HepG2 (cell line): ENCODE results near the gene SOBP. TPM values are rescaled to one million over a fixed set of nuclear protein-coding genes. Genes with fewer than 3 reads are reported as not detected.

Experiments
- ATAC-seq: fragments of 200-7000 bp; cut with Tn5 transposase; 3 replicates; pipeline ENCODE4 v1.9.1; 2020; ENCODE audit warnings: mild to moderate bottlenecking, moderate library complexity
- BruUV-seq: library from RNA; stranded (reverse); fragments of 400-500 nt; replicated peaks from 2 replicates; lab custom pipeline; 2021; lab: Mats Ljungman, UMichigan
- CTCF ChIA-PET: fragments of 300-600 bp; formaldehyde crosslinking; extraction: SDS; loops from one replicate; lab custom pipeline; 2021; ENCODE audit warnings: low total read pairs, inconsistent platforms, low intra/inter-chr PET ratio; lab: Yijun Ruan, JAX
- POLR2A ChIA-PET: fragments of 350-600 bp; sonication (Branson Sonifier 250); formaldehyde crosslinking; loops from one replicate; lab custom pipeline; 2020; ENCODE audit warnings: antibody characterized with exemption, inconsistent platforms; lab: Yijun Ruan, JAX
- DNase-seq: peaks from one replicate; pipeline ENCODE4 v3.0.0-alpha.2; 2015; ENCODE audit warnings: low spot score
- FAIRE-seq: peaks from 3 replicates; lab custom pipeline; 2011; peaks lifted over from hg19 to GRCh38; lab: Jason Lieb, UNC
- H2AFZ ChIP-seq: one replicate; pipeline ENCODE4 v1.6.1; 2011; ENCODE audit warnings: low read length, inconsistent platforms
- H3K27ac ChIP-seq: fragments of 300-600 bp; 3 replicates; pipeline ENCODE4 v1.8.0; 2011; ENCODE audit warnings: mixed run types, mild to moderate bottlenecking, mixed read lengths, low read length, inconsistent platforms; ENCODE audit not compliant: insufficient read depth; ENCODE audit errors: extremely low read length
- H3K27me3 ChIP-seq, 2 experiments: fragments of 200-600 bp in 1 of 2; 2 replicates in 1 of 2; 3 replicates in 1 of 2; pipeline versions ENCODE4 v1.6.0 to v1.8.0; 2011; ENCODE audit warnings: low read length in 2 of 2, mild to moderate bottlenecking in 2 of 2, moderate library complexity in 2 of 2, inconsistent platforms in 1 of 2; ENCODE audit not compliant: insufficient read depth in 2 of 2, control insufficient read depth in 1 of 2
- H3K36me3 ChIP-seq, 2 experiments: fragments of 200-600 bp in 1 of 2; replicated peaks in 1 of 2; 2 replicates in 1 of 2; 3 replicates in 1 of 2; pipeline versions ENCODE4 v1.5.1 to v1.8.0; 2011; ENCODE audit warnings: low read length in 2 of 2, inconsistent platforms in 1 of 2; ENCODE audit not compliant: insufficient read depth in 2 of 2, control insufficient read depth in 1 of 2
- H3K4me1 ChIP-seq: 2 replicates; pipeline ENCODE4 v1.5.1; 2012; ENCODE audit warnings: low read length, inconsistent platforms; ENCODE audit not compliant: insufficient read depth
- H3K4me2 ChIP-seq: 2 replicates; pipeline ENCODE4 v1.6.0; 2011; ENCODE audit warnings: low read depth, low read length, inconsistent platforms
- H3K4me3 ChIP-seq, 3 experiments: fragments of 200-600 bp in 1 of 3; sonication (generic), shearing (Covaris generic) in 1 of 3; replicated peaks in 1 of 3; 2 replicates each; pipeline ENCODE4 v1.5.1; 2011 to 2016; ENCODE audit warnings: low read length in 3 of 3, inconsistent platforms in 2 of 3, low read depth in 2 of 3, mild to moderate bottlenecking in 2 of 3, control low read depth in 1 of 3, mixed read lengths in 1 of 3; ENCODE audit not compliant: insufficient read depth in 1 of 3
- H3K79me2 ChIP-seq: one replicate; pipeline ENCODE4 v1.6.1; 2011; ENCODE audit warnings: low read length, inconsistent platforms; ENCODE audit not compliant: insufficient read depth
- H3K9ac ChIP-seq: 2 replicates; pipeline ENCODE4 v1.6.0; 2011; ENCODE audit warnings: mild to moderate bottlenecking, low read depth, low read length, inconsistent platforms; ENCODE audit not compliant: insufficient read depth
- H3K9me3 ChIP-seq: 2 replicates; pipeline ENCODE4 v1.5.1; 2012; ENCODE audit warnings: mild to moderate bottlenecking, low read length
- H4K20me1 ChIP-seq: 2 replicates; pipeline ENCODE4 v1.6.0; 2011; ENCODE audit warnings: inconsistent platforms, mild to moderate bottlenecking, low read length, moderate library complexity; ENCODE audit not compliant: insufficient read depth
- ATF7-NPFF ChIP-seq: sonication (generic); formaldehyde crosslinking; IDR thresholded peaks from 2 replicates; pipeline ENCODE4 v1.8.1; 2023; ENCODE audit warnings: mild to moderate bottlenecking, low read depth, missing genetic modification reagents, moderate library complexity
- DNMT3B ChIP-seq: conservative IDR thresholded peaks from 2 replicates; pipeline ENCODE4 v1.6.1; 2016; ENCODE audit warnings: missing biosample characterization, control low read depth
- EZH2 ChIP-seq: conservative IDR thresholded peaks from 2 replicates; pipeline ENCODE4 v1.6.1; 2012; ENCODE audit warnings: mild to moderate bottlenecking, low read depth, low read length, moderate library complexity
- FOSL1 ChIP-seq: sonication (generic); formaldehyde crosslinking; IDR thresholded peaks from 2 replicates; pipeline ENCODE4 v1.9.0; 2021; ENCODE audit warnings: missing genetic modification reagents, borderline replicate concordance
- MAFG ChIP-seq: sonication (generic); formaldehyde crosslinking; IDR thresholded peaks from 2 replicates; pipeline ENCODE4 v1.5.1; 2020; ENCODE audit warnings: mild to moderate bottlenecking, missing genetic modification reagents
- MEIS1 ChIP-seq: sonication (generic); formaldehyde crosslinking; IDR thresholded peaks from 2 replicates; pipeline ENCODE4 v1.9.0; 2021; ENCODE audit warnings: mild to moderate bottlenecking, missing genetic modification reagents, moderate library complexity, borderline replicate concordance
- MLLT10 ChIP-seq: sonication (generic); formaldehyde crosslinking; IDR thresholded peaks from 2 replicates; pipeline ENCODE4 v1.4.0; 2020; ENCODE audit warnings: missing genetic modification reagents
- NFE2 ChIP-seq: sonication (generic); formaldehyde crosslinking; IDR thresholded peaks from 2 replicates; pipeline ENCODE4 v1.4.0; 2020; ENCODE audit warnings: missing genetic modification reagents
- NFKB2 ChIP-seq: sonication (generic); formaldehyde crosslinking; IDR thresholded peaks from 2 replicates; pipeline ENCODE4 v1.4.0; 2020; ENCODE audit warnings: missing genetic modification reagents, borderline replicate concordance
- PLRG1 ChIP-seq: fragments of 450-650 bp; conservative IDR thresholded peaks from 2 replicates; pipeline ENCODE4 v1.6.1; 2016
- RBM39 ChIP-seq: fragments of 200-400 bp; formaldehyde crosslinking; IDR thresholded peaks from one replicate; pipeline ENCODE4 v1.6.1; 2018; ENCODE audit warnings: antibody characterized with exemption, mild to moderate bottlenecking, low read depth, low read length; ENCODE audit not compliant: poor library complexity, severe bottlenecking
- SCMH1 ChIP-seq: sonication (generic); formaldehyde crosslinking; IDR thresholded peaks from 2 replicates; pipeline ENCODE4 v1.9.0; 2021; ENCODE audit warnings: missing genetic modification reagents, mild to moderate bottlenecking, borderline replicate concordance
- TRIM22 ChIP-seq: fragments of 450-650 bp; IDR thresholded peaks from 2 replicates; pipeline ENCODE4 v1.6.1; 2017
- WGBS: methylation state at CpG from one replicate; pipeline ENCODE4 v1.1.6; 2017; ENCODE audit warnings: low lambda C conversion rate; 5-methylcytosine and 5-hydroxymethylcytosine counted together
- in situ Hi-C: cut with HindIII; loops from 2 replicates; pipeline ENCODE4 v1.10.0; 2017; ENCODE audit warnings: low pct_unique_long_range_greater_than_20kb; ENCODE audit not compliant: extremely low pct_ligation_motif_present
- intact Hi-C: fragments of 100-400 bp; cut with micrococcal nuclease; formaldehyde crosslinking; loops from one replicate; pipeline ENCODE4 v1.10.0; 2022; ENCODE audit not compliant: unreplicated experiment
- polyA plus RNA-seq, 8 experiments: library from polyadenylated mRNA; depleted of rRNA in 3 of 8; stranded (reverse) in 7 of 8; unstranded in 1 of 8; fragments of >200 nt; fragmentation: Illumina TruSeq in 4 of 8; extraction: Trizol in 4 of 8; gene quantifications; 2 replicates each; pipeline versions ENCODE4 v1.2.1 to v1.2.3, GENCODE V29; 2011 to 2016; ENCODE audit warnings: low read depth in 4 of 8, missing spikeins in 1 of 8, mixed read lengths in 1 of 8; ENCODE audit not compliant: insufficient read depth in 1 of 8
- total RNA-seq, 5 experiments: library from RNA; depleted of rRNA; stranded (reverse); fragments of >200 nt; fragmentation: Illumina TruSeq; extraction: Trizol; gene quantifications; 2 replicates each; pipeline ENCODE4 v1.2.3, GENCODE V29; 2016; ENCODE audit warnings: low read depth in 1 of 5
- TF ChIP-seq, protein P1 (sequence below): sonication (generic); formaldehyde crosslinking; IDR thresholded peaks from 2 replicates; pipeline ENCODE4 v1.5.1; 2020; ENCODE audit warnings: missing genetic modification reagents, mild to moderate bottlenecking, borderline replicate concordance
- TF ChIP-seq, protein P2 (sequence below): sonication (generic); formaldehyde crosslinking; IDR thresholded peaks from 2 replicates; pipeline ENCODE4 v1.5.0; 2020; ENCODE audit warnings: missing genetic modification reagents, mild to moderate bottlenecking, borderline replicate concordance
- TF ChIP-seq, protein P3 (sequence below): sonication (generic); formaldehyde crosslinking; IDR thresholded peaks from 2 replicates; pipeline ENCODE4 v1.4.0; 2020; ENCODE audit warnings: missing genetic modification reagents

The SOBP gene
- total and polyA plus RNA-seq, 2 of the 13 experiments (the other 11 are each of a cell fraction or from before 2014, with no cell fraction given), result 1.5 to 6.9 TPM

DNA sequence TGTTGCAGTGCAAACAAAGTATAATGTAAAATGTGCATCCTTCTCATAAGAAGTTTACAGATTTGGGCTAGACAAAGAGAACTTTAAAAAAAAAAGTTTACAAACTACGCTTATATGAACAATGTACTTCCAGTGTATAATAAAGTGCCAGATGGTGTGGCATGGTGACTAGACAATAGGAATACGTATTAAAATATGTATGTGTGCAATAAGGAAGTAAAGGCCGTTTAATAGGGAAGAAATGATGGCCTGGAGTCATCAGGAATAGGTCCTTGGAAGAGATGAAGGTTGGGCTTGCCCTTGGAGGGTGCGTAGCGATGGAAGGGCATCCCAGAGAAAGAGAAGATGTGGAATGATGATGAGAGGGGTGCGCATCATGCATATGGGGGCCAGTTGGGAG, 108.2 kb downstream of the SOBP start:
- intact Hi-C loops, result no loop called here

More for the DNA sequence above, 108.2 kb downstream of the SOBP start:
- no peak for TF ChIP-seq ATF7-NPFF (CRISPR knock-in tag)
- TF ChIP-seq MAFG (CRISPR knock-in tag), result no peak
- no peak for TF ChIP-seq SCMH1 (CRISPR knock-in tag)
- no peak for TF ChIP-seq DNMT3B
- TF ChIP-seq TRIM22, result no peak
- no peak for TF ChIP-seq MLLT10 (CRISPR knock-in tag)
- TF ChIP-seq MEIS1 (CRISPR knock-in tag), result no peak
- TF ChIP-seq FOSL1 (CRISPR knock-in tag), result no peak
- TF ChIP-seq PLRG1, result no peak
- TF ChIP-seq, protein P1, sequence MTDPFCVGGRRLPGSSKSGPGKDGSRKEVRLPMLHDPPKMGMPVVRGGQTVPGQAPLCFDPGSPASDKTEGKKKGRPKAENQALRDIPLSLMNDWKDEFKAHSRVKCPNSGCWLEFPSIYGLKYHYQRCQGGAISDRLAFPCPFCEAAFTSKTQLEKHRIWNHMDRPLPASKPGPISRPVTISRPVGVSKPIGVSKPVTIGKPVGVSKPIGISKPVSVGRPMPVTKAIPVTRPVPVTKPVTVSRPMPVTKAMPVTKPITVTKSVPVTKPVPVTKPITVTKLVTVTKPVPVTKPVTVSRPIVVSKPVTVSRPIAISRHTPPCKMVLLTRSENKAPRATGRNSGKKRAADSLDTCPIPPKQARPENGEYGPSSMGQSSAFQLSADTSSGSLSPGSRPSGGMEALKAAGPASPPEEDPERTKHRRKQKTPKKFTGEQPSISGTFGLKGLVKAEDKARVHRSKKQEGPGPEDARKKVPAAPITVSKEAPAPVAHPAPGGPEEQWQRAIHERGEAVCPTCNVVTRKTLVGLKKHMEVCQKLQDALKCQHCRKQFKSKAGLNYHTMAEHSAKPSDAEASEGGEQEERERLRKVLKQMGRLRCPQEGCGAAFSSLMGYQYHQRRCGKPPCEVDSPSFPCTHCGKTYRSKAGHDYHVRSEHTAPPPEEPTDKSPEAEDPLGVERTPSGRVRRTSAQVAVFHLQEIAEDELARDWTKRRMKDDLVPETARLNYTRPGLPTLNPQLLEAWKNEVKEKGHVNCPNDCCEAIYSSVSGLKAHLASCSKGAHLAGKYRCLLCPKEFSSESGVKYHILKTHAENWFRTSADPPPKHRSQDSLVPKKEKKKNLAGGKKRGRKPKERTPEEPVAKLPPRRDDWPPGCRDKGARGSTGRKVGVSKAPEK (CRISPR knock-in tag), result no peak
- TF ChIP-seq EZH2, result no peak
- TF ChIP-seq, protein P2, sequence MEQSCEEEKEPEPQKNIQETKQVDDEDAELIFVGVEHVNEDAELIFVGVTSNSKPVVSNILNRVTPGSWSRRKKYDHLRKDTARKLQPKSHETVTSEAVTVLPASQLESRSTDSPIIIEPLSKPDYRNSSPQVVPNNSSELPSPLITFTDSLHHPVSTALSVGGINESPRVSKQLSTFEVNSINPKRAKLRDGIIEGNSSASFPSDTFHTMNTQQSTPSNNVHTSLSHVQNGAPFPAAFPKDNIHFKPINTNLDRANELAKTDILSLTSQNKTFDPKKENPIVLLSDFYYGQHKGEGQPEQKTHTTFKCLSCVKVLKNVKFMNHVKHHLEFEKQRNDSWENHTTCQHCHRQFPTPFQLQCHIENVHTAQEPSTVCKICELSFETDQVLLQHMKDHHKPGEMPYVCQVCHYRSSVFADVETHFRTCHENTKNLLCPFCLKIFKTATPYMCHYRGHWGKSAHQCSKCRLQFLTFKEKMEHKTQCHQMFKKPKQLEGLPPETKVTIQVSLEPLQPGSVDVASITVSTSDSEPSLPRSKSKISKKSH (CRISPR knock-in tag), result no peak
- TF ChIP-seq RBM39, result no peak
- no peak for TF ChIP-seq NFE2 (CRISPR knock-in tag)
- TF ChIP-seq NFKB2 (CRISPR knock-in tag), result no peak
- TF ChIP-seq, protein P3, sequence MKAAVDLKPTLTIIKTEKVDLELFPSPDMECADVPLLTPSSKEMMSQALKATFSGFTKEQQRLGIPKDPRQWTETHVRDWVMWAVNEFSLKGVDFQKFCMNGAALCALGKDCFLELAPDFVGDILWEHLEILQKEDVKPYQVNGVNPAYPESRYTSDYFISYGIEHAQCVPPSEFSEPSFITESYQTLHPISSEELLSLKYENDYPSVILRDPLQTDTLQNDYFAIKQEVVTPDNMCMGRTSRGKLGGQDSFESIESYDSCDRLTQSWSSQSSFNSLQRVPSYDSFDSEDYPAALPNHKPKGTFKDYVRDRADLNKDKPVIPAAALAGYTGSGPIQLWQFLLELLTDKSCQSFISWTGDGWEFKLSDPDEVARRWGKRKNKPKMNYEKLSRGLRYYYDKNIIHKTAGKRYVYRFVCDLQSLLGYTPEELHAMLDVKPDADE (CRISPR knock-in tag), result no peak
- H3K27ac ChIP-seq, result no peak overlapping the region
- WGBS, result 98% methylated on average over 6 of the region's 6 CpGs
- no peaks in the 10 kb centered on the region for H3K9me3 ChIP-seq
- H4K20me1 ChIP-seq, result no peaks in the 10 kb centered on the region; the same call in 1 of the 2 replicates
- no peak for FAIRE-seq
- no peaks in the 10 kb centered on the region for H3K4me1 ChIP-seq
- no peak overlapping the region for H3K4me3 ChIP-seq
- ChIA-PET CTCF (no interaction called here), POLR2A (no interaction called here)
- no peak for ATAC-seq
- no peaks in the 10 kb centered on the region for H3K27me3 ChIP-seq
- no peaks in the 10 kb centered on the region for H3K79me2 ChIP-seq
- in situ Hi-C loops, result no loop called here
- H2AFZ ChIP-seq, result no peak overlapping the region
- DNase-seq, result no peak
- H3K4me2 ChIP-seq, result no peak overlapping the region
- peaks cover 1 to 13% of the 10 kb centered on the region in 2 experiments; a peak in 3 of 5 replicates for H3K36me3 ChIP-seq
- no TSS peak for BruUV-seq
- no peak overlapping the region for H3K9ac ChIP-seq
